ENCODE data around the gene PLCH1. TPM values are rescaled to one million over a fixed set of nuclear protein-coding genes. Genes with fewer than 3 reads are reported as not detected.

Gene PLCH1
- total RNA-seq, 1 experiment from 2014 or later: 0.12 TPM

GRCh38 chr3:155356594-155357370, 388.1 kb downstream of the PLCH1 start:
- no TSS peak for BruUV-seq (replicated peaks)
- intact Hi-C loops (cut with micrococcal nuclease): no loop called here
- Mint-ChIP-seq H3K4me1 (ENCODE audit: insufficient read depth, unreplicated experiment) (peaks cover 4% of the 10 kb centered on the region), H3K4me3 (ENCODE audit: unreplicated experiment) (no peak overlapping the region), H3K27me3 (ENCODE audit: insufficient read depth, unreplicated experiment) (no peaks in the 10 kb centered on the region), H3K27ac (ENCODE audit: low read depth, unreplicated experiment) (no peak overlapping the region), H3K9me3 (ENCODE audit: unreplicated experiment) (no peaks in the 10 kb centered on the region), H3K36me3 (ENCODE audit: insufficient read depth, unreplicated experiment) (no peaks in the 10 kb centered on the region)
- ChIA-PET CTCF (interaction anchor here (0.6 to 1.9 kb wide), 4 partner anchors 25 to 345 kb away, joined by 3 to 10 read pairs (median 6); no protein-coding TSS in a partner anchor), POLR2A (no interaction called here)
- no peak for TF ChIP-seq CTCF (IDR thresholded peaks at IDR 0.05; ENCODE audit: unreplicated experiment)
- no peak for DNase-seq (ENCODE audit: unreplicated experiment)

- H3K27ac Mint-ChIP-seq (ENCODE audit: low read depth, unreplicated experiment): no peak overlapping the region
- ChIA-PET CTCF (interaction anchor here (0.8 to 6.2 kb wide), 9 partner anchors 11 to 451 kb away, joined by 3 to 139 read pairs (median 4); partner anchors contain the start of gene C3orf33), POLR2A (interaction anchor here (2.4 kb wide), 1 partner anchor 348 kb away, joined by 11 read pairs; no protein-coding TSS in a partner anchor)
- TF ChIP-seq CTCF (IDR thresholded peaks at IDR 0.05; ENCODE audit: unreplicated experiment): no peak
- BruUV-seq (replicated peaks): no TSS peak
- no peaks in the 10 kb centered on the region for H3K27me3 Mint-ChIP-seq (ENCODE audit: insufficient read depth, unreplicated experiment)
- peaks cover 4% of the 10 kb centered on the region for H3K4me1 Mint-ChIP-seq (ENCODE audit: insufficient read depth, unreplicated experiment)
- H3K4me3 Mint-ChIP-seq (ENCODE audit: unreplicated experiment): no peak overlapping the region
- H3K36me3 Mint-ChIP-seq (ENCODE audit: insufficient read depth, unreplicated experiment): no peaks in the 10 kb centered on the region
- DNase-seq (ENCODE audit: unreplicated experiment): no peak
- no peaks in the 10 kb centered on the region for H3K9me3 Mint-ChIP-seq (ENCODE audit: unreplicated experiment)
- intact Hi-C loops (cut with micrococcal nuclease): no loop called here
These were observed 390.2 kb downstream of the PLCH1 start for GRCh38 chr3:155354658-155355057.

- Mint-ChIP-seq H3K9me3 (ENCODE audit: unreplicated experiment) (no peaks in the 10 kb centered on the region), H3K4me1 (ENCODE audit: insufficient read depth, unreplicated experiment) (peaks cover 4% of the 10 kb centered on the region), H3K36me3 (ENCODE audit: insufficient read depth, unreplicated experiment) (no peaks in the 10 kb centered on the region), H3K4me3 (ENCODE audit: unreplicated experiment) (no peak overlapping the region), H3K27ac (ENCODE audit: low read depth, unreplicated experiment) (no peak overlapping the region), H3K27me3 (ENCODE audit: insufficient read depth, unreplicated experiment) (no peaks in the 10 kb centered on the region)
- POLR2A ChIA-PET: interaction anchor here (1.2 to 2.4 kb wide), 2 partner anchors 350 to 1178 kb away, joined by 3 to 11 read pairs; no protein-coding TSS in a partner anchor
- TF ChIP-seq CTCF (IDR thresholded peaks at IDR 0.05; ENCODE audit: unreplicated experiment): peak; percentile 51
- no TSS peak for BruUV-seq (replicated peaks)
- CTCF ChIA-PET: interaction anchor here (0.6 to 6.2 kb wide), 14 partner anchors 8 to 470 kb away, joined by 3 to 139 read pairs (median 5); no protein-coding TSS in a partner anchor
- intact Hi-C loops (cut with micrococcal nuclease): loop anchor here (1.0 kb wide), 1 partner anchor 349 kb away; no protein-coding TSS in a partner anchor
- DNase-seq (ENCODE audit: unreplicated experiment): peak; percentile 50
These were observed 391.9 kb downstream of the PLCH1 start for GRCh38 chr3:155352900-155353490.

GRCh38 chr3:155350571-155350970, 394.3 kb downstream of the PLCH1 start:
- ChIA-PET POLR2A (interaction anchor here (1.3 kb wide), 1 partner anchor 351 kb away, joined by 4 read pairs; no protein-coding TSS in a partner anchor), CTCF (interaction anchor here (0.8 to 6.2 kb wide), 2 partner anchors 354 to 365 kb away, joined by 3 to 139 read pairs; no protein-coding TSS in a partner anchor)
- H3K27me3 Mint-ChIP-seq (ENCODE audit: insufficient read depth, unreplicated experiment): no peaks in the 10 kb centered on the region
- H3K4me3 Mint-ChIP-seq (ENCODE audit: unreplicated experiment): no peak overlapping the region
- intact Hi-C loops (cut with micrococcal nuclease): no loop called here
- H3K9me3 Mint-ChIP-seq (ENCODE audit: unreplicated experiment): no peaks in the 10 kb centered on the region
- no peaks in the 10 kb centered on the region for H3K36me3 Mint-ChIP-seq (ENCODE audit: insufficient read depth, unreplicated experiment)
- BruUV-seq (replicated peaks): no TSS peak
- H3K4me1 Mint-ChIP-seq (ENCODE audit: insufficient read depth, unreplicated experiment): peaks cover 4% of the 10 kb centered on the region
- no peak for DNase-seq (ENCODE audit: unreplicated experiment)
- H3K27ac Mint-ChIP-seq (ENCODE audit: low read depth, unreplicated experiment): no peak overlapping the region
- no peak for TF ChIP-seq CTCF (IDR thresholded peaks at IDR 0.05; ENCODE audit: unreplicated experiment)
